Measurements from ENCODE around the gene HEPH.

DNA sequence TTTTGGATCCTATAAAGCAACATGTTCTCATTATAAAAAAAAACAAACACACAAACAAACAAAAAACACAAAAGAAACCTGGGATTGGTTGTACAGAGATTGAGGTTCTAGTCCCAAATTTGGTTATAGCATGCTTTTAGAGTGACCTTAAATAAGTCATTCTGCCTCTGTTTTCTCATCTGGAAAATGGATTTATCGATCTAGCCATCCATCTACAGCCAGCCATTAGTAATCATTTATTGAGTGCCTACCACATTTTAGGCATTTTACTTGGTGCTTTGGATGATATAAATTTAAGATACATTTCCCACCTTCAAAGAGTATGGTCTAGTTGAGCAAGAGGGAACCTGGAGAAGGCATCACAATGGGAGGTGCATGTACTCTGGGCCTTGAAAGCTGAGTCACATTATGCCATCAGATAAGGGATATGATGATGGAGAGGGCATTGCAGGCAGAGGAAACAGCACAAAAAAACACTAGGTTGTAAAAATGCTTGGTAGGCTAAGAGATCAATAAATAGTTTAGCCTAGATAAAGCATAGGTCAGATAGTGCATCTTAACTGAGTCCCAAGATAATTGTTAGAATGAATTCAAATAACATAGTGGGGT is 91.4 kb downstream of the HEPH start:
- TF ChIP-seq, protein P1, sequence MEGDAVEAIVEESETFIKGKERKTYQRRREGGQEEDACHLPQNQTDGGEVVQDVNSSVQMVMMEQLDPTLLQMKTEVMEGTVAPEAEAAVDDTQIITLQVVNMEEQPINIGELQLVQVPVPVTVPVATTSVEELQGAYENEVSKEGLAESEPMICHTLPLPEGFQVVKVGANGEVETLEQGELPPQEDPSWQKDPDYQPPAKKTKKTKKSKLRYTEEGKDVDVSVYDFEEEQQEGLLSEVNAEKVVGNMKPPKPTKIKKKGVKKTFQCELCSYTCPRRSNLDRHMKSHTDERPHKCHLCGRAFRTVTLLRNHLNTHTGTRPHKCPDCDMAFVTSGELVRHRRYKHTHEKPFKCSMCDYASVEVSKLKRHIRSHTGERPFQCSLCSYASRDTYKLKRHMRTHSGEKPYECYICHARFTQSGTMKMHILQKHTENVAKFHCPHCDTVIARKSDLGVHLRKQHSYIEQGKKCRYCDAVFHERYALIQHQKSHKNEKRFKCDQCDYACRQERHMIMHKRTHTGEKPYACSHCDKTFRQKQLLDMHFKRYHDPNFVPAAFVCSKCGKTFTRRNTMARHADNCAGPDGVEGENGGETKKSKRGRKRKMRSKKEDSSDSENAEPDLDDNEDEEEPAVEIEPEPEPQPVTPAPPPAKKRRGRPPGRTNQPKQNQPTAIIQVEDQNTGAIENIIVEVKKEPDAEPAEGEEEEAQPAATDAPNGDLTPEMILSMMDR (IDR thresholded peaks at IDR 0.05; ENCODE audit: insufficient read depth, low read depth, low read length) = no peak
- TF ChIP-seq EZH2 (IDR thresholded peaks at IDR 0.05; ENCODE audit: insufficient read depth, low read length) = no peak

Measured in astrocyte (in vitro differentiated cells and primary cell).